Osteocyte (in vitro differentiated cells): ENCODE measurements around the gene EGF. TPM values are rescaled to one million over a fixed set of nuclear protein-coding genes. Genes with fewer than 3 reads are reported as not detected.

Experiments
- DNase-seq: peaks from one replicate; pipeline ENCODE4 v3.0.0; 2021; ENCODE audit warnings: mixed read lengths; ENCODE audit not compliant: unreplicated experiment; ENCODE audit errors: extremely low spot score
- H3K27ac Mint-ChIP-seq: one replicate; pipeline ENCODE4 v1.8.0; 2021; ENCODE audit warnings: mild to moderate bottlenecking, mixed read lengths; ENCODE audit not compliant: unreplicated experiment
- H3K27me3 Mint-ChIP-seq: one replicate; pipeline ENCODE4 v1.8.0; 2021; ENCODE audit warnings: mixed read lengths; ENCODE audit not compliant: unreplicated experiment
- H3K36me3 Mint-ChIP-seq: one replicate; pipeline ENCODE4 v1.8.0; 2021; ENCODE audit warnings: mixed read lengths; ENCODE audit not compliant: unreplicated experiment
- H3K4me1 Mint-ChIP-seq: one replicate; pipeline ENCODE4 v1.8.0; 2021; ENCODE audit warnings: mixed read lengths; ENCODE audit not compliant: unreplicated experiment
- H3K4me3 Mint-ChIP-seq: one replicate; pipeline ENCODE4 v1.8.0; 2021; ENCODE audit warnings: mild to moderate bottlenecking, moderate library complexity, mixed read lengths; ENCODE audit not compliant: unreplicated experiment
- H3K9me3 Mint-ChIP-seq: one replicate; pipeline ENCODE4 v1.8.0; 2021; ENCODE audit warnings: mixed read lengths; ENCODE audit not compliant: unreplicated experiment
- total RNA-seq: library from RNA; stranded (reverse); gene quantifications from 2 replicates; pipeline ENCODE4 v1.2.1, GENCODE V29; 2021
- TF ChIP-seq, protein P1 (sequence below): fragments of 200-600 bp; sonication (generic); IDR thresholded peaks from 2 replicates; pipeline ENCODE4 v1.5.0; 2021; ENCODE audit warnings: antibody characterized with exemption, mild to moderate bottlenecking, moderate library complexity

The EGF gene
- total RNA-seq, 1 donor from 2014 or later, result not detected

GRCh38 chr4:109890076-109890475, 22.6 kb upstream of the EGF start:
- Mint-ChIP-seq H3K27ac (no peak overlapping the region), H3K4me1 (no peaks in the 10 kb centered on the region), H3K36me3 (no peaks in the 10 kb centered on the region), H3K9me3 (no peaks in the 10 kb centered on the region), H3K4me3 (no peak overlapping the region), H3K27me3 (peaks cover 3% of the 10 kb centered on the region)
- no peak for DNase-seq
- TF ChIP-seq, protein P1, sequence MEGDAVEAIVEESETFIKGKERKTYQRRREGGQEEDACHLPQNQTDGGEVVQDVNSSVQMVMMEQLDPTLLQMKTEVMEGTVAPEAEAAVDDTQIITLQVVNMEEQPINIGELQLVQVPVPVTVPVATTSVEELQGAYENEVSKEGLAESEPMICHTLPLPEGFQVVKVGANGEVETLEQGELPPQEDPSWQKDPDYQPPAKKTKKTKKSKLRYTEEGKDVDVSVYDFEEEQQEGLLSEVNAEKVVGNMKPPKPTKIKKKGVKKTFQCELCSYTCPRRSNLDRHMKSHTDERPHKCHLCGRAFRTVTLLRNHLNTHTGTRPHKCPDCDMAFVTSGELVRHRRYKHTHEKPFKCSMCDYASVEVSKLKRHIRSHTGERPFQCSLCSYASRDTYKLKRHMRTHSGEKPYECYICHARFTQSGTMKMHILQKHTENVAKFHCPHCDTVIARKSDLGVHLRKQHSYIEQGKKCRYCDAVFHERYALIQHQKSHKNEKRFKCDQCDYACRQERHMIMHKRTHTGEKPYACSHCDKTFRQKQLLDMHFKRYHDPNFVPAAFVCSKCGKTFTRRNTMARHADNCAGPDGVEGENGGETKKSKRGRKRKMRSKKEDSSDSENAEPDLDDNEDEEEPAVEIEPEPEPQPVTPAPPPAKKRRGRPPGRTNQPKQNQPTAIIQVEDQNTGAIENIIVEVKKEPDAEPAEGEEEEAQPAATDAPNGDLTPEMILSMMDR, result no peak

- Mint-ChIP-seq H3K27me3 (no peaks in the 10 kb centered on the region), H3K4me1 (no peaks in the 10 kb centered on the region), H3K36me3 (no peaks in the 10 kb centered on the region), H3K27ac (no peak overlapping the region), H3K4me3 (no peak overlapping the region), H3K9me3 (peaks cover 12% of the 10 kb centered on the region)
- no peak for DNase-seq
- TF ChIP-seq, protein P1, result no peak
Observed at GRCh38 chr4:109902559-109903251, 10.0 kb upstream of the EGF start.

DNA sequence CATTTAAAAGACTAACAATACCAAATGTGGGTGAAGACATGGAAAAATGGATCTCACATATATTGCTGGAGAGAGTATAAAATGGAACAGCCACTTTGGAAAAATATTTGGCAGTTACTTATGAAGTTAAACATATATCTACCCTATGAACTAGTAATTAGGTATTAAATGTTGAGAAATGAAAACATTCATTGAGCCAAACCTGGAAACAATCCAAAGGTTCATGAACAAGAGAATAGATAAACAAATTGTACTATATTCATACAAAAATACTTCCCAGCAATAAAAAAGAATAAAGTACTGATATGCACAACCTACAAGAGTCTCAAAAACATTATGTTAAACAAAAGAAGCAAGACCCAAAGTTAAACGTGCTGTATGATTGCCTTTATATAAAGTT, 4.0 kb upstream of the EGF start:
- peaks cover 7% of the 10 kb centered on the region for H3K4me1 Mint-ChIP-seq

DNA sequence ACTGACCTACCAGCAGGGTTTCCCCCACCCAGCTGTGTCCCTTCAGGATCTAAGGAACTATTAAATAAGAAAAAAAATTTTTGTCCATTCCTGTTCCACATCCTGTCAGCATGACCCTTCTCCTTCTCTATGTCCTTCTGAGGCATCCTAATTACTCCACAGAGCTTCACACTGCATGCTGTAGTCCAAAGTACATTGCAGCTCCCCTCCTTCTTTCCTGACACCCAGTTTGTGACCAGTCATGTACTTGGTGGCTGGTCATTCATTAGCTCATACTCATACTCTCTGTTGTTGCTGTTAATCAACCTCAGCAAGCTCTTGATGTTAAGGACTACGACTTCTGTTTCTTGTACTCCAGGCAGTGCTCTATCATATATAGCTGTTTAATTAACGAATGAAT, 2.4 kb upstream of the EGF start:
- Mint-ChIP-seq H3K36me3 (no peaks in the 10 kb centered on the region), H3K27ac (no peak overlapping the region), H3K4me1 (peaks cover 7% of the 10 kb centered on the region), H3K27me3 (peaks cover 4% of the 10 kb centered on the region), H3K9me3 (peaks cover 12% of the 10 kb centered on the region), H3K4me3 (no peak overlapping the region)
- no peak for DNase-seq
- TF ChIP-seq, protein P1, result no peak

More for the DNA sequence above, 4.0 kb upstream of the EGF start:
- H3K27me3 Mint-ChIP-seq, result no peaks in the 10 kb centered on the region
- peaks cover 12% of the 10 kb centered on the region for H3K9me3 Mint-ChIP-seq
- H3K27ac Mint-ChIP-seq, result no peak overlapping the region
- H3K4me3 Mint-ChIP-seq, result no peak overlapping the region
- TF ChIP-seq, protein P1, result no peak
- DNase-seq, result no peak
- no peaks in the 10 kb centered on the region for H3K36me3 Mint-ChIP-seq

DNA sequence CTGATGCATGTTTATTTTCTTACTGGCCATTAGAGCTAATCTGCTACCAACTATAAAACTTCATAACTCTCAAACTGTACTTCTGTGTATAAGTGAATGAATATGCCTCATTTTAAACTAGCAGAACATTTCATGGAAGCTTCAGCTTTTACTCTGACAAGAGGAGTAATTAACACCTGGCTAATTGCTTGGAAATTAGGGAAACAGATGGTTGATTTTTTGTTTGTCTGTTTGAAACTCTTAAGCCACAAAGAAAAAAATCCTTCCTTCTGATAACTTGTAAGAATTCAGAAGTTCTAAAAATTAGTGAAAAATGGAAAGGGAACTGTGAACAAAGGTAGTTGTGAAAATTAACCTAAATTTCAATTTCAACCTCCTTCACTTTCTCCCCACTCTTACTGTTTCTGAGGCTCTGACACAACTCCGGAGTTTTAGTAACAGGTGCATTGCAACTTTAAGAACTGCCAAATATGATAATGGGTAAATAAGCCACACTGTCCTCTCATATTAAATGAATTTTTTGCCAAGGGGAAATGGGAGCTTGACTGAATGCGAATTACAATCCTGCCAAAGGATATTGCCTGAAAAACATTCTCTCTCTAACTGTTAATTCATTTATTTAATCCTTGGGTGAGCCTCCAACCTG, 1.0 kb downstream of the EGF start:
- peaks cover 7% of the 10 kb centered on the region for H3K4me1 Mint-ChIP-seq
- peaks cover 4% of the 10 kb centered on the region for H3K27me3 Mint-ChIP-seq
- H3K27ac Mint-ChIP-seq, result no peak overlapping the region
- H3K9me3 Mint-ChIP-seq, result no peaks in the 10 kb centered on the region
- DNase-seq, result no peak
- H3K36me3 Mint-ChIP-seq, result no peaks in the 10 kb centered on the region
- TF ChIP-seq, protein P1, result no peak
- no peak overlapping the region for H3K4me3 Mint-ChIP-seq
